PFSK-1 (cell line): ENCODE data around the gene FAM170B.

Source experiments
- FOXP2 ChIP-seq: optimal IDR thresholded peaks from 2 replicates; pipeline ENCODE3; 2011; ENCODE audit warnings: borderline replicate concordance, control low read depth, inconsistent platforms; ENCODE audit not compliant: insufficient read depth; ENCODE audit errors: extremely low read length, extremely low read depth
- POLR2AphosphoS5 ChIP-seq: IDR thresholded peaks from 2 replicates; pipeline ENCODE4 v1.6.1; 2012; ENCODE audit warnings: low read depth, mild to moderate bottlenecking, control low read depth, low read length, moderate library complexity
- REST ChIP-seq, 2 experiments: IDR thresholded peaks; 2 replicates each; pipeline versions ENCODE4 v1.6.1 to v1.8.0; 2011 to 2012; ENCODE audit warnings: low read depth in 2 of 2, low read length in 2 of 2, control low read depth in 1 of 2, inconsistent platforms in 1 of 2, mild to moderate bottlenecking in 1 of 2, moderate library complexity in 1 of 2; ENCODE audit not compliant: insufficient read depth in 1 of 2
- SIN3A ChIP-seq: IDR thresholded peaks from 2 replicates; pipeline ENCODE4 v1.6.1; 2012; ENCODE audit warnings: mild to moderate bottlenecking, low read length, moderate library complexity, borderline replicate concordance; ENCODE audit not compliant: insufficient read depth
- TAF1 ChIP-seq: IDR thresholded peaks from 2 replicates; pipeline ENCODE4 v1.6.1; 2012; ENCODE audit warnings: low read length, control low read depth, borderline replicate concordance; ENCODE audit not compliant: insufficient read depth

The FAM170B gene

GRCh38 chr10:49171326-49172060 lies 37.7 kb upstream of the FAM170B start:
- no peak for TF ChIP-seq TAF1
- TF ChIP-seq SIN3A = no peak
- TF ChIP-seq POLR2AphosphoS5 = no peak
- TF ChIP-seq REST (IDR thresholded peaks at IDR 0.05; ENCODE audit: insufficient read depth in 1 of 2, low read depth in 2 of 2, low read length in 2 of 2) = no peak
- TF ChIP-seq FOXP2 = no peak

GRCh38 chr10:49170632-49171325 lies 37.0 kb upstream of the FAM170B start:
- TF ChIP-seq POLR2AphosphoS5 (no peak), REST (IDR thresholded peaks at IDR 0.05; ENCODE audit: insufficient read depth in 1 of 2, low read depth in 2 of 2, low read length in 2 of 2) (no peak), SIN3A (no peak), FOXP2 (no peak), TAF1 (no peak)

GRCh38 chr10:49169776-49170175 lies 36.0 kb upstream of the FAM170B start:
- TF ChIP-seq POLR2AphosphoS5 (no peak), REST (IDR thresholded peaks at IDR 0.05; ENCODE audit: insufficient read depth in 1 of 2, low read depth in 2 of 2, low read length in 2 of 2) (no peak), FOXP2 (no peak), TAF1 (no peak), SIN3A (no peak)

- TF ChIP-seq FOXP2 (no peak), REST (IDR thresholded peaks at IDR 0.05; ENCODE audit: insufficient read depth in 1 of 2, low read depth in 2 of 2, low read length in 2 of 2) (no peak), POLR2AphosphoS5 (no peak), TAF1 (no peak), SIN3A (no peak)
These were observed 35.1 kb upstream of the FAM170B start for GRCh38 chr10:49168831-49169500.
